Measurements from ENCODE around the gene SHISAL2A.

SHISAL2A gene

DNA sequence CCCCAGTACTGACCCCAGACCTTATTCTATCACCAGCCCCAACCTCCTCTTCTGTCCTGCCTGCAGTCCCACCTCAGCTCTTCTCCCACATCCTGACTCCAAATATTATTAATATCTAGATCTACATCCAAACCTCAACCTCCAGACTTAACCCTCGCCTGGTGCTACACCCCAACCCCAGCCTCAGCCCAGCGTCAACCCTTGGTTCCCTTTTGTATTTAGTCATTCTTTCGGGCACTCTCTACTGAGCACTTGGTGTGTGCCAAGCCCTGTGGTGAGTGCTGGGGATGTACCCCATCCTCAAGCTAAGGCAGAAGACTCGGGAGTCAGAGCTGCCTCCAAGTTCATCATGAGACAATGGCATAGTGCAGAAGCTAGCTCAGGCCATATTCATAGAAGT lies 1.1 kb downstream of the SHISAL2A start:
- DNase-seq: peak; percentile 52
- Mint-ChIP-seq H3K36me3 (ENCODE audit: low read depth) (peaks cover 3% of the 10 kb centered on the region), H3K4me3 (peak overlapping the region; percentile 78), H3K4me1 (ENCODE audit: low read depth) (peaks cover 72% of the 10 kb centered on the region), H3K27ac (peak overlapping the region; percentile 95), H3K9me3 (peaks cover 3% of the 10 kb centered on the region), H3K27me3 (no peaks in the 10 kb centered on the region)

- H3K4me1 Mint-ChIP-seq (ENCODE audit: low read depth): peaks cover 73% of the 10 kb centered on the region
- H3K27me3 Mint-ChIP-seq: no peaks in the 10 kb centered on the region
- DNase-seq: no peak
- peak overlapping the region; percentile 95 for H3K27ac Mint-ChIP-seq
- H3K36me3 Mint-ChIP-seq (ENCODE audit: low read depth): peaks cover 5% of the 10 kb centered on the region
- no peak overlapping the region for H3K4me3 Mint-ChIP-seq
- H3K9me3 Mint-ChIP-seq: peaks cover 3% of the 10 kb centered on the region
Measured at GRCh38 chr1:52635321-52636089, 2.5 kb downstream of the SHISAL2A start.

GRCh38 chr1:52636721-52637695 lies 4.0 kb downstream of the SHISAL2A start:
- Mint-ChIP-seq H3K36me3 (ENCODE audit: low read depth) (peaks cover 9% of the 10 kb centered on the region), H3K4me3 (peak overlapping the region; percentile 66), H3K27ac (peak overlapping the region; percentile 98), H3K9me3 (peaks cover 3% of the 10 kb centered on the region), H3K4me1 (ENCODE audit: low read depth) (peaks cover 75% of the 10 kb centered on the region), H3K27me3 (no peaks in the 10 kb centered on the region)
- peak; percentile 75 for DNase-seq

DNA sequence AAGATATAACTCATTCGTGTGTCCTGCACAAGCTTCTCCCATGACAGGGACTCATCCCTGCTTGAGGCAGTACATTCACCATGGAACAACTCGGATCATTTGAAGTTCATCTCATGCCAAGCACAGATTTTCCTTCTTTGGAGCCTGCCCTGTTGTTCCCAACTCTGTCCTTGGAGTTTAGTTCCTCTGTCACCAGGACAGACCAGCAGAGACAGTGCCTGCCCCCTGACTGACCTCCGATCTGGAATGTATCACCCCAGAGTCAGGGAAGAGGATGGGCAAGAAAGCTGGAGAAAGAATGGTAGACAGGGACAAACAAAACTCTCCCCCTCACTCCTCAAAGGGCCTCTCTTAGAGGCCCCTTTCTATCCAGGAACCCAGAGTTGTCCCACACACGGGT lies 5.0 kb downstream of the SHISAL2A start:
- H3K4me1 Mint-ChIP-seq (ENCODE audit: low read depth): peaks cover 73% of the 10 kb centered on the region
- peaks cover 3% of the 10 kb centered on the region for H3K9me3 Mint-ChIP-seq
- no peaks in the 10 kb centered on the region for H3K27me3 Mint-ChIP-seq
- H3K36me3 Mint-ChIP-seq (ENCODE audit: low read depth): peaks cover 9% of the 10 kb centered on the region
- DNase-seq: no peak
- H3K4me3 Mint-ChIP-seq: peak overlapping the region; percentile 66
- H3K27ac Mint-ChIP-seq: peak overlapping the region; percentile 98

DNA sequence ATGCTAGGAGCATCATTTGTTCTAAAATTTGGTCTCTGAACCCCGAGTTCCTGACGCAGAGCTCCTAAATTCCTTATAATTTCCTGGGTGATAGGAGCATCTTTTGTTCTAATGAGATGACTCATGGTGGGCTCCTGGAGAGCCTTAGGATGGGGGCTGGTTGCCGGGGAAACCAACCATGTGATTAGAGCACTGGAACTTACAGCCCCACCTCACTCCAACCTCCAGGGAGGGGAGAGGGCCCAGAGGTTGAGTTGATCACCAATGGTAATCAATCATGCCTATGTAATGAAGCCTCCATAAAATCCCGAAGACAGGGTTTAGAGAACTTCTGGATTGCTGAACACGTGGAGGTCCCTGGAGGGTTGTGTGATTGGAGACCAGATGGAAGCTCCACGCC lies 7.7 kb downstream of the SHISAL2A start:
- Mint-ChIP-seq H3K9me3 (no peaks in the 10 kb centered on the region), H3K4me3 (no peak overlapping the region), H3K36me3 (ENCODE audit: low read depth) (peaks cover 16% of the 10 kb centered on the region), H3K27ac (no peak overlapping the region), H3K4me1 (ENCODE audit: low read depth) (peaks cover 50% of the 10 kb centered on the region), H3K27me3 (no peaks in the 10 kb centered on the region)
- no peak for DNase-seq

- H3K9me3 Mint-ChIP-seq: no peaks in the 10 kb centered on the region
- no peak overlapping the region for H3K4me3 Mint-ChIP-seq
- H3K27me3 Mint-ChIP-seq: no peaks in the 10 kb centered on the region
- H3K4me1 Mint-ChIP-seq (ENCODE audit: low read depth): peaks cover 48% of the 10 kb centered on the region
- H3K36me3 Mint-ChIP-seq (ENCODE audit: low read depth): peaks cover 16% of the 10 kb centered on the region
- peak overlapping the region; percentile 7 for H3K27ac Mint-ChIP-seq
- no peak for DNase-seq
Measured at GRCh38 chr1:52641307-52641706, 8.3 kb downstream of the SHISAL2A start.

DNA sequence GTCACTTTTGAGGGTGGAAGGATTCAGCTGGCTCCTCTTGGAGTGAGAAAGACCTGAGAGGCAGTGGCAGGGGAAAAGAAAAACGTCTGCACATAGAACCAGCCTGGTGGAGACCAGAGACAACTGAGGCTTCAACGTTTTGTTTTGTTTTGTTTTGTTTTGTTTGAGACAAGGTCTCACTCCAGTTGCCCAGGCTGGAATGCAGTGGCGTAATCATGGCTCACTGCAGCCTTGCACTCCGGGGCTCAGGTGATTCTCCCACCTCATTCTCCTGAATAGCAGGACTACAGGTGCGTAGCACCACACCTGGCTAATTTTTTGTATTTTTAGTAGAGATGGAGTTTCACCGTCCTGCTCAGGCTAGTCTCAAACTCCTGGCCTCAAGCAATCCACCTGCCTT lies 12.3 kb downstream of the SHISAL2A start:
- Mint-ChIP-seq H3K27ac (no peak overlapping the region), H3K4me1 (ENCODE audit: low read depth) (peaks cover 18% of the 10 kb centered on the region), H3K9me3 (no peaks in the 10 kb centered on the region), H3K36me3 (ENCODE audit: low read depth) (peaks cover 39% of the 10 kb centered on the region), H3K27me3 (no peaks in the 10 kb centered on the region), H3K4me3 (no peak overlapping the region)
- DNase-seq: no peak

DNA sequence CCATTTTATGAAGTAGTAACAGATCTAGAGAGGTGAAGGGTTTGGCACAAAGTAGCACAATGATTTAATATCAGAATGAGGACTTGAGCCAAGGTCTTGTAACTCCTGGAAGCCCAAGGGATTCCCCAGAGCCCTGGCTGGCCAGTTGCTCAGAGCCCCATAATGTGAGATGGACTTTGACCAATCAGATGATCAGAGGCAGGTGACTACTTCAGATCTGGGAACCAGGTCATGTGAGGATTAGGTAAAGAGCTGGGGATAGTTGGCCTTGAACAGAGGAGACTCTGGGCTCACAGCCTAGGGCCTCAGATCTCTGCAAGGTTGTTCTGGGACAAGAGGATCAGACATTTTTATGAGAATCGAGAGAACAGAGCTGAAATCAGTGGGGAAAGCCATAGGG lies 18.9 kb downstream of the SHISAL2A start:
- H3K9me3 Mint-ChIP-seq: no peaks in the 10 kb centered on the region
- peaks cover 52% of the 10 kb centered on the region for H3K36me3 Mint-ChIP-seq (ENCODE audit: low read depth)
- no peak for DNase-seq
- no peak overlapping the region for H3K4me3 Mint-ChIP-seq
- H3K27ac Mint-ChIP-seq: peak overlapping the region; percentile 51
- H3K27me3 Mint-ChIP-seq: no peaks in the 10 kb centered on the region
- peaks cover 15% of the 10 kb centered on the region for H3K4me1 Mint-ChIP-seq (ENCODE audit: low read depth)

DNA sequence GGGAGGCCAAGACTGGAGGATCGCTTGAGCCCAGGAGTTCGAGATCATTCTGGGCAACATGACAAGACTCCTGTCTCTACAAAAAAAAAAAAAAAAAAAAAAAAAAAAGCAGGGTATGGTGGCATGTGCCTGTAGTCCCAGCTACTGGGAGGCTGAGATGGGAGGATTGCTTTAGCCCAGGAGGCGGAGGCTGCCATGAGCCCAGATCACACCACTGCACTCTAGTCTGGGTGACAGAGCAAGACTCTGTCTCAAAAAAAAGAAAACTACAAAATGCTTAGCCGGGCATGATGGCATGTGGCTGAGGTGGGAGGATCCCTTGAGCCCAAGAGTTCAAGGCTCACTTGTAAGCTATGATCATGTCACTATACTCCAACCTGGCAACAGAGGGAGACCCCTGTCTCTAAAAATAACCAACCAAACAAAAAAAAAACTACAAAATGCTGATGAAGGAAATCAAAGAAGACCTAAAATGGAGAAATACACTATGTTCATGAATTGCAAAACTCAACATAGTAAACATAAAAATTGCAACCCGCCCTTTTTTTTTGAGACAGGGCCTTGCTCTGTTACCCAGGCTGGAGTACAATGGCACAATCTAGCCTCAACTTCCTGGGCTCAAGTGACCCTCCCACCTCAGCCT lies 20.4 kb downstream of the SHISAL2A start:
- H3K9me3 Mint-ChIP-seq: no peaks in the 10 kb centered on the region
- no peaks in the 10 kb centered on the region for H3K27me3 Mint-ChIP-seq
- H3K4me3 Mint-ChIP-seq: no peak overlapping the region
- H3K4me1 Mint-ChIP-seq (ENCODE audit: low read depth): peaks cover 19% of the 10 kb centered on the region
- H3K36me3 Mint-ChIP-seq (ENCODE audit: low read depth): peaks cover 51% of the 10 kb centered on the region
- no peak overlapping the region for H3K27ac Mint-ChIP-seq
- DNase-seq: no peak

DNA sequence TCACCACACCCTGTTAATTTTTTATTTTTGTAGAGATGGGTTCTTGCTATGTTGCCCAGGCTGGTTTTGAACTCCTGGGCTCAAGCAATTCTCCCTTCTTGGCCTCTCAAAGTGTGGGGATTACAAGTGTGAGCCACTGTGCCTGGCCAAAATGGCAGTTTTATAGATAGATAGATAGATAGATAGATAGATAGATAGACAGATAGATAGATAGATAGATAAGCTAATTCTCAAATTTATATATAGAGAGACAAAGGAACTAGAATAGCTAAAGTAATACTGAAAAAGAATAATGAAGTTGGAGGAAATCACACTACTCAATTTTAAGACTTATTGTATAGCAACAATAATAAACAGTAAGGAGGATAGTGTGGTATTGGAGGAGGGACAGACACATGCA lies 21.1 kb downstream of the SHISAL2A start:
- no peak for DNase-seq
- Mint-ChIP-seq H3K4me3 (no peak overlapping the region), H3K27me3 (no peaks in the 10 kb centered on the region), H3K4me1 (ENCODE audit: low read depth) (peaks cover 26% of the 10 kb centered on the region), H3K9me3 (no peaks in the 10 kb centered on the region), H3K36me3 (ENCODE audit: low read depth) (peaks cover 49% of the 10 kb centered on the region), H3K27ac (no peak overlapping the region)

GRCh38 chr1:52657702-52658101 lies 24.7 kb downstream of the SHISAL2A start:
- Mint-ChIP-seq H3K9me3 (no peaks in the 10 kb centered on the region), H3K27ac (no peak overlapping the region), H3K27me3 (no peaks in the 10 kb centered on the region), H3K4me3 (no peak overlapping the region), H3K4me1 (ENCODE audit: low read depth) (peaks cover 38% of the 10 kb centered on the region), H3K36me3 (ENCODE audit: low read depth) (peaks cover 34% of the 10 kb centered on the region)
- no peak for DNase-seq

- peak overlapping the region; percentile 92 for H3K27ac Mint-ChIP-seq
- H3K4me3 Mint-ChIP-seq: no peak overlapping the region
- H3K4me1 Mint-ChIP-seq (ENCODE audit: low read depth): peaks cover 37% of the 10 kb centered on the region
Measured at GRCh38 chr1:52658795-52659194, 25.8 kb downstream of the SHISAL2A start.

GRCh38 chr1:52659356-52659755 lies 26.4 kb downstream of the SHISAL2A start:
- DNase-seq: peak; percentile 52
- Mint-ChIP-seq H3K27me3 (no peaks in the 10 kb centered on the region), H3K9me3 (no peaks in the 10 kb centered on the region), H3K4me3 (peak overlapping the region; percentile 16), H3K4me1 (ENCODE audit: low read depth) (peaks cover 37% of the 10 kb centered on the region), H3K36me3 (ENCODE audit: low read depth) (peaks cover 26% of the 10 kb centered on the region), H3K27ac (peak overlapping the region; percentile 92)

More at GRCh38 chr1:52658795-52659194, 25.8 kb downstream of the SHISAL2A start:
- Mint-ChIP-seq H3K27me3 (no peaks in the 10 kb centered on the region), H3K36me3 (ENCODE audit: low read depth) (peaks cover 29% of the 10 kb centered on the region), H3K9me3 (no peaks in the 10 kb centered on the region)
- DNase-seq: no peak

- Mint-ChIP-seq H3K27ac (peak overlapping the region; percentile 92), H3K9me3 (no peaks in the 10 kb centered on the region), H3K4me1 (ENCODE audit: low read depth) (peaks cover 37% of the 10 kb centered on the region), H3K36me3 (ENCODE audit: low read depth) (peaks cover 23% of the 10 kb centered on the region), H3K4me3 (no peak overlapping the region), H3K27me3 (no peaks in the 10 kb centered on the region)
- DNase-seq: no peak
Measured at GRCh38 chr1:52659851-52660596, 27.1 kb downstream of the SHISAL2A start.

All from activated T-cell treated with anti-CD3 and anti-CD28 coated beads, Interleukin-2, amount 50 U/mL, for 24 hours (primary cell).